ENCODE data around the gene MAPKAP1.

- no peak for TF ChIP-seq CTCF (IDR thresholded peaks at IDR 0.05)
- no peak for TF ChIP-seq POLR2A (IDR thresholded peaks at IDR 0.05)
Observed at GRCh38 chr9:125524583-125525355, 182.2 kb downstream of the MAPKAP1 start.
